KG1 (cell line): ENCODE data around the gene PTPRZ1.

ENCODE experiments used
- DNase-seq: peaks from one replicate; lab custom pipeline; 2025; lab: John Stamatoyannopoulos, UW

Gene PTPRZ1

GRCh38 chr7:121891731-121892130, 18.8 kb downstream of the PTPRZ1 start:
- no peak for DNase-seq

- no peak for DNase-seq
Measured at GRCh38 chr7:121901026-121901425, 28.1 kb downstream of the PTPRZ1 start.

DNA sequence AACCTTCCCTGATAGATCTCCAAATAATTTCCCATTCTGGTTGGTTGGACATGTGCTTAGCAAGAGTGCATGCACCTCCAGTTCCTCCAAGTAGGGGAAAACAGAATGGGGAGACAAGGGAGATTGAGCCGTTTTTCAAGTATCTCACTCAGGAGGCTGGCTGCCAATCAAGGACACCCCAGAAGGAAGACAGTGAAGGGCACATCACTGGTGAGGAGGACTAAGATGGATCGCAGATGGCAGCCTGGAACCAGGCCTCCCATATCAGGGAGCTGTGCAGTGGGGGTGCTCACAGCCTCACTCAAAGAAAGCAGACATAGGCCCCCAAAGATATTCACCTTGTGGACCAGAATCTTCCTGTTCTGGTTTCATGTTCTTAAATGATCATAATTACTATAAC, 31.2 kb downstream of the PTPRZ1 start:
- DNase-seq, result no peak

DNA sequence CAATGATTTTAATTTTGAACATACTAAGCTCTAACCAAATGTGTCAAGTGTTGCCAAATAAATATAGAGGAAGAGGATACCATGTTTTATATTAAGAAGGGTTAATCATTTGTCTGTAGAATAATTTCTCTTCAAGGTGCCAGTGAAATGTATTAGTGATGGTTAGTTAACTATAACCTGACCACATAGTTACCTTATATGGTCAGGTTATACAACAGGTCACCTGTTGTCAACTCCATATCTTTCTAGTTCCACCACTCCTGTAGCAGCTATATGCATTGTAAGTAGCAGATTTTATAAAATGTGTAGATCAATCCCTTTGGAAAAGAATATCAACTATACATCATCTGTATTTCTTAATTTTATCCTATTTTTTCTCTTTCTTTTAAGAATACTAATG, 35.1 kb downstream of the PTPRZ1 start:
- no peak for DNase-seq

- DNase-seq, result no peak
Measured at GRCh38 chr7:121909716-121910345, 36.9 kb downstream of the PTPRZ1 start.

DNA sequence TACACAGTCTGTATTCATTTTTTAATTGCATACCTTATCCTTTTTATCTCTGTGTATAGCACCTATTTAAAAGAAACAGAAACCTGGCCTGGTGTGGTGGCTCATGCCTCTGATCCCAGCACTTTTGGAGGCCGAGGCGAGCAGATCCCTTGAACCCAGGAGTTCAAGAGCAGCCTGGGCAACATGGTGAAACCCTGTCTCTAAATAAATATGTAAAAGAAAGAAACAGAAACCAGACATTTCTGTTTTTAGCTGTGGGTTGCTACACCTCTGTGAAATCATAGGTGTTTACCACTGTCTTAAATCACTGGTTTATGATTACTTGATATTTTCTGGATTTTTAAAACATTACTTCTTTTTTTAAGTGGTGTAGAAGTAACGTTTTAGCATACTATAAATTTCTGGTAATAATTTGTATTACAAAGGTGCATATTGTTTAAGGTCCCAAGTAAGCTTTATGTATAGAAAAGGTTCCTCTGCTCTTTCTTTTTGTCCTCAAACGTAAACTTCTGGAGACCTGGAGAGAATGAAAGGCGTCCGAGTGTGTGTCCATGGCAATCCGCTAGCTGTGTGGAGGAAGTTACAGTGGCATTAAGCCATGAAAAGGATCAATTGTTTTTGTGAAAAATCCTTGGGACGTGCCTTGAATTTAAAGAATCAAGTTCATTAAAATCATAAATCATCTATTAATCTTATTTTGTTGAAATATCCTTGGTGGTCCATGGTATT, 41.1 kb downstream of the PTPRZ1 start:
- no peak for DNase-seq

DNA sequence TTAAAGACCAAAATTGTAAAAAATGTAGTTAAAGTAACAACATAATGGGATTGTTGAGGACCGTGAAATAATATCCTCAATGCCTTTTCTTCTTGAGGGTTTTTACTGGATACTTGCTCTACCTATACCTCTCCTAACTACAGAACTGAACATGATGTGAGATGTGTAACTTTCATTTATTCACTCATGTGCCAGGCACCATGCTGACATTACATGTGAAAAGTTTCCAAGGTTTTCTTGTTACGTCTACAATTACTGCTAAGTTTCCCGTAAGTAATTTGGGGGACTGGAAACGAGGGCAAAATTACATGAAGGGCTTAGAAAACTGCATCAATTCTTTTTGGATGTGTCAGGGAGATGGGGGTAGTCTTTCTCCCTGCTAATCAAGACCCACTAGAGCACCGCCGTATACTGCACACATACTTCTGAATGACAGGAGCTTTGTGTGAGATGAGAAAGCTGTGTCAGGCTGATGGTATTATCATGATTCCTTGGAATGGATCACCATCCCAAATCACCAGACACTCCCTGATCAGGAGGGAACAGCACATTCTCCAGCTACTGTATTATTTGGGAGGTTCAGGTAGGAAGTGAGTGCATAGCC, 41.8 kb downstream of the PTPRZ1 start:
- no peak for DNase-seq

DNA sequence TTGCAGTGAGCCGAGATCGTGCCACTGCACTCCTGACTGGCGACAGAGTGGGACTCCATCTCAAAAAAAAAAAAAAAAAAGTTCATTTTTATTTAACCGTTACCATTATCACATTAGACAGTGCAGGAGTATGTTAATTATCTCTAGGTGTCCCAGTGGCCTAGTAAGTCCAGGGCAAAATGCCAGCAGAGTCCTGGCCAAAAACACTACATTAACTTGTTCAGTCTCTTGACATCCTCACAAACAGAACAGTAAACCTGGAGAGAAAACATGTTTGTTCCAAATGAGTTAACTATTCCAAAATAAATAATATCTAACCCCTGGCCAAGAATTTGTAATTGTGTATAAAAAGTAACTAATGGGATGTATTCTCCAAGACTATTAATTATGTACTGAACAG, 43.2 kb downstream of the PTPRZ1 start:
- no peak for DNase-seq

GRCh38 chr7:121919986-121920385, 47.0 kb downstream of the PTPRZ1 start:
- DNase-seq, result no peak

- no peak for DNase-seq
Measured at GRCh38 chr7:121924269-121925186, 51.6 kb downstream of the PTPRZ1 start.

- no peak for DNase-seq
Measured at GRCh38 chr7:121931149-121931902, 58.4 kb downstream of the PTPRZ1 start.

DNA sequence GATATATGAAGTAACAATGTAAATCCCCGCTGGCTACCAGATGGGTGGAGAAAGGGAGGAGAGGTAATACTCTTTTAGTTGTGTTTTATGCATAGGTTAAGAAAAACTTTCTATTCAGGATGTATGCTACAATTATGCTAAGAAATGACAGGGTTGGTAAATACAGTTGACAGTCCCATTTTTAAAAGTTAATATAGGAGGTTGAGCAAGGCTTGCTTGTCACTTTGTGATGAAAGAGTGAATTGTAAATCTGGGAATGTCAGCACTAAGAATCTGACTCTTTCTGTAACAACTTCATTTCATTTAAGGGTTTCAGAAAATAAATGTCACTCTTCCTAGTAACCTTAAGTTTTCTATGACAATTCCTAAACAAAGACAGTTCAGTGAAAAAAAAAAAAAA, 59.8 kb downstream of the PTPRZ1 start:
- DNase-seq, result no peak

DNA sequence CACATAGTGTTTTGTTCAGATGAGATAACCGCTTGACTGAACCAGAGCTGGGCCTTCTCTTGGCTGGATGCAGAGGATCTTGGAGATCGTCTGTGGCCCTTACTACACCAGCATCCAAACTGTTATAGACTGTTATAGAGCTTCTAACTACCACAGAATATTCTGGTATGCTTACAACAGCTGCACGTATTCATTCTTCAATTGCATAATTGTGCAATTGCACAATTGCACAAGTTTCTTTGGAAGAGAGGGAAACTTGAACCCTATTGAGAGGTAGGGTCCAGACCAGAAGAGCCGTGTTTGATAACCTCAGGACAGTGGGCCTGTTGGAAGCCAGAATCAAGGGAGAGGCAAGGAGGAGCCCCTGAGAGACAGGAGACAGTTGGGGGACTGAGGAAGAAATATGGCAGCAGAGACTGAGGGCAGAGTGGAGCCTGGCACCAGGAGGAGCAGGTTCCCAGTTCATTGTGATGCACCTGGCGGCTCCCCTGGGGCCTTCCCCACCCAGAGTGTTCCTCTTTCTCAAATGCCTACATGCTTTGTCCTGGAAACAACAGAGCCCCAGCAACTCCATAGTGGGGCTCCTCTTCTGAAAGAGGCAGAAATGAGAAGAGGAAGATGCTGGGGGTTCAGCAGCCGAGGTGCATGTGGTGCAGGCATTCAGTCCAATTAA, 64.1 kb downstream of the PTPRZ1 start:
- no peak for DNase-seq

- no peak for DNase-seq
Measured at GRCh38 chr7:121938429-121938996, 65.6 kb downstream of the PTPRZ1 start.

- no peak for DNase-seq
Measured at GRCh38 chr7:121940918-121941317, 68.0 kb downstream of the PTPRZ1 start.

GRCh38 chr7:121941830-121942229, 68.9 kb downstream of the PTPRZ1 start:
- DNase-seq, result no peak

DNA sequence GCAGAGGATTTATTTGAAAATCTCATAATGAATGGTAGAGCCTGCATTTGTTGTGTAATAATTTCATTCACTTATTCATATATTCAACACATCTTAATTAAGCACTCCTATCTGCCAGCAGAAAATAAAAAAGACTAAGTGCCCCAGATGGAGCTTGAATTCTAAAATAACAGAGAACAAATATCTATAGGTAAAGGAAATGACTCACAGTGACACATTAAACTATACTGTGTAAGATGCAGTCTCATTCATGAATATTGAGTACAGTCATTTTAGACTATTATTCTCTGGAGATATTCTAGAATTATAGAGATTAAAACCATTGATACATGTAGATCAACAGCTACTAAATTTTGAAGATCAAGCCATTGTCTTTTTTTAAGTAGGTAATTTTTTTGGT, 72.1 kb downstream of the PTPRZ1 start:
- DNase-seq, result no peak

DNA sequence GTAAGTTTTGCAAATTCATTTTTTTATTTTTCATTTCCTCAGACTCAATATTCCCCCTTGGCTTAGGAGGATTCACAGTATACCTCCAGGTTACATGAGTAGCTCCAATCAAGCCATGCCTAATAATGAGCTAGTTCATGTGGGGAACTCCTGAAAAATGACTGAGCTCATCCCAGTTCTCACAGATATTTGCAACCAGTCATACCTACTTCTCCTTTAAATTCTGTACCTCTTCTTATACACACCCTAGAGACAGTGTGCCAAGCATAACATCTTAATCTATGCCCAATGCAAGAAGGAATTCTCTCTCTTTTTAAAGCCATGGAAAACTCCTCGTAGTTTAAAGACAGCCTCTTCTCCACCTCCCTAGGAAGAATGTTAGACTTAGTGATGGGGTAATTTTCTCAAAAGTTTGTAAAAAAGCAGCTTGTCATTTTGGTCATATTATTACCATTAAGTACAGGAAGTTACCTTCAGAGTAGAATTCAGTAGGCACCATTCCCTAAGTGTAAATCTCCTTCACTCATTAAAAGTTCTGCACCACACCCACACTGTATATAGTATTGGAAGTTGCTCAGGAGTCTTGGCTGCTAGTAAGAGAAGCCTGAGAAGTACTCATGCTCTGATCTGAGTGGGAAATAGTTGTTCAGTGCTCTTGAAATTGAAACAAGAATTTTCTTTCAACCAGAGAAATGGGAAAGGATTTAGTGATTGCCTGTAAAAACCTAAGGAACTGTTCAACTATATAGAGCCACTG, 72.7 kb downstream of the PTPRZ1 start:
- DNase-seq, result no peak

GRCh38 chr7:121953164-121953563, 80.2 kb downstream of the PTPRZ1 start:
- DNase-seq, result no peak

GRCh38 chr7:121953601-121954000, 80.6 kb downstream of the PTPRZ1 start:
- DNase-seq, result no peak
